RWPE2 (cell line): ENCODE data around the gene AGMO.
"Not testable (repeated sequence)": the region's sequence is repeated elsewhere in the genome, so short reads cannot be mapped to it uniquely, and the experiment has no call there.

Experiments
- ATAC-seq: fragments of 200-7000 bp; cut with Tn5 transposase; 3 replicates; pipeline ENCODE4 v1.9.1; 2021; ENCODE audit warnings: low read depth
- DNase-seq: peaks from one replicate; pipeline ENCODE4 v3.0.0-alpha.2; 2020; ENCODE audit warnings: low spot score
- H3K27ac ChIP-seq: fragments of 450-650 bp; 2 replicates; pipeline ENCODE4 v1.5.1; 2017; ENCODE audit warnings: mild to moderate bottlenecking; ENCODE audit not compliant: poor library complexity, severe bottlenecking
- H3K27me3 ChIP-seq: fragments of 250-450 bp; sonication (Bioruptor Pico); 2 replicates; pipeline ENCODE4 v1.5.1; 2021; ENCODE audit warnings: mild to moderate bottlenecking, moderate library complexity; ENCODE audit not compliant: insufficient read depth, poor library complexity, severe bottlenecking
- H3K36me3 ChIP-seq: fragments of 250-450 bp; sonication (Bioruptor Pico); 2 replicates; pipeline ENCODE4 v1.5.1; 2020; ENCODE audit warnings: low read depth, mild to moderate bottlenecking, moderate library complexity
- H3K4me1 ChIP-seq: fragments of 250-450 bp; sonication (Bioruptor Pico); 2 replicates; pipeline ENCODE4 v1.5.1; 2021; ENCODE audit warnings: mild to moderate bottlenecking, moderate library complexity; ENCODE audit not compliant: insufficient read depth, poor library complexity, severe bottlenecking
- H3K4me3 ChIP-seq: fragments of 250-450 bp; sonication (Bioruptor Pico); 2 replicates; pipeline ENCODE4 v1.5.1; 2021; ENCODE audit warnings: mild to moderate bottlenecking, moderate library complexity; ENCODE audit not compliant: severe bottlenecking
- H3K9me3 ChIP-seq: fragments of 250-450 bp; sonication (Bioruptor Pico); 2 replicates; pipeline ENCODE4 v1.5.1; 2021; ENCODE audit warnings: mild to moderate bottlenecking, moderate library complexity; ENCODE audit not compliant: severe bottlenecking
- CTCF ChIP-seq: fragments of 450-650 bp; IDR thresholded peaks from one replicate; pipeline ENCODE4 v1.5.1; 2017; ENCODE audit warnings: mild to moderate bottlenecking, moderate library complexity; ENCODE audit not compliant: poor library complexity, severe bottlenecking

The AGMO gene

GRCh38 chr7:15303357-15303756, 258.5 kb downstream of the AGMO start:
- no peaks in the 10 kb centered on the region for H3K36me3 ChIP-seq
- H3K27ac ChIP-seq: no peak overlapping the region
- no peak for DNase-seq
- no peak for ATAC-seq
- H3K27me3 ChIP-seq: no peaks in the 10 kb centered on the region
- H3K4me1 ChIP-seq: no peaks in the 10 kb centered on the region
- TF ChIP-seq CTCF: no peak
- no peak overlapping the region for H3K4me3 ChIP-seq
- no peaks in the 10 kb centered on the region for H3K9me3 ChIP-seq

GRCh38 chr7:15300986-15301385, 260.8 kb downstream of the AGMO start:
- H3K36me3 ChIP-seq, H3K4me3 ChIP-seq, H3K4me1 ChIP-seq, DNase-seq, H3K9me3 ChIP-seq, ATAC-seq, H3K27ac ChIP-seq, H3K27me3 ChIP-seq: not testable (repeated sequence)

GRCh38 chr7:15292138-15292537, 269.7 kb downstream of the AGMO start:
- no peak overlapping the region for H3K4me3 ChIP-seq
- H3K27me3 ChIP-seq: peaks cover 6% of the 10 kb centered on the region
- DNase-seq (no peak), ATAC-seq (no peak)
- no peaks in the 10 kb centered on the region for H3K9me3 ChIP-seq
- H3K4me1 ChIP-seq: no peaks in the 10 kb centered on the region
- no peaks in the 10 kb centered on the region for H3K36me3 ChIP-seq
- H3K27ac ChIP-seq: no peak overlapping the region
- no peak for TF ChIP-seq CTCF

GRCh38 chr7:15291699-15292098, 270.1 kb downstream of the AGMO start:
- DNase-seq (no peak), ATAC-seq (no peak)

GRCh38 chr7:15288741-15289140, 273.1 kb downstream of the AGMO start:
- Histone ChIP-seq H3K27me3 (no peaks in the 10 kb centered on the region), H3K36me3 (no peaks in the 10 kb centered on the region), H3K27ac (no peak overlapping the region), H3K4me1 (no peaks in the 10 kb centered on the region), H3K4me3 (no peak overlapping the region), H3K9me3 (no peaks in the 10 kb centered on the region)
- no peak for TF ChIP-seq CTCF
- DNase-seq (no peak), ATAC-seq (no peak)

More at GRCh38 chr7:15291699-15292098, 270.1 kb downstream of the AGMO start:
- Histone ChIP-seq H3K4me3 (no peak overlapping the region), H3K9me3 (no peaks in the 10 kb centered on the region), H3K4me1 (no peaks in the 10 kb centered on the region), H3K27ac (no peak overlapping the region), H3K36me3 (no peaks in the 10 kb centered on the region), H3K27me3 (peaks cover 6% of the 10 kb centered on the region)
- TF ChIP-seq CTCF: no peak

GRCh38 chr7:15284396-15284795, 277.4 kb downstream of the AGMO start:
- no peaks in the 10 kb centered on the region for H3K9me3 ChIP-seq
- H3K4me3 ChIP-seq: no peak overlapping the region
- H3K36me3 ChIP-seq: no peaks in the 10 kb centered on the region
- no peak overlapping the region for H3K27ac ChIP-seq
- H3K4me1 ChIP-seq: no peaks in the 10 kb centered on the region
- no peak for DNase-seq
- ATAC-seq: no peak
- TF ChIP-seq CTCF: no peak
- H3K27me3 ChIP-seq: no peaks in the 10 kb centered on the region
